Daoy (cell line): ENCODE measurements around the gene MAP3K14. TPM values are rescaled to one million over a fixed set of nuclear protein-coding genes. Genes with fewer than 3 reads are reported as not detected.

ENCODE experiments used
- DNase-seq: peaks from one replicate; pipeline ENCODE4 v3.0.0-alpha.2; 2015; ENCODE audit warnings: low read depth
- total RNA-seq: library from RNA; depleted of rRNA; stranded (reverse); fragments of >200 nt; shearing (Covaris generic); gene quantifications from 2 replicates; pipeline ENCODE4 v1.2.3, GENCODE V29; 2014

Gene MAP3K14
- total RNA-seq, 1 experiment from 2014 or later, result 11.3 TPM

- DNase-seq, result no peak
Measured at GRCh38 chr17:45283711-45284110, 33.1 kb downstream of the MAP3K14 start.

- DNase-seq, result peak; percentile 61
Measured at GRCh38 chr17:45282683-45283644, 33.9 kb downstream of the MAP3K14 start.

DNA sequence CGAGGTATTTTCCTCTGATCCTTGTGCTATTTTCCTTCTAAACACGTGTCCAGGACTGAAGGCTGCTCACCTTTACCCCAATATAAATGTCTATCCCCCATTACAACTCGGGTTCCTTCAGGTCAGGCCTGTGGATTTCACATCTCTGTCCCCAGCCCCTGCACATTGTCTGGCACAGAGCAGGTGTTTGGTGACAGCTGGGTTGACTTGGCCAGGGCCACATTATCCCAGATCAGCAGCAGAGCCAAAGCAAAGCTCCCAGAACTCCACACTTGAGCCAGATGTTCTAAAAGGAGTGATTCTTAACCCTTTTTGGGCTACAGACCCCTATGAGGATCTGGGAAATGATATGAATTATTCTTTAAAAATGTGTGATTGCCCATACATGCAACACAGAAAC is 36.9 kb downstream of the MAP3K14 start:
- no peak for DNase-seq

- no peak for DNase-seq
Measured at GRCh38 chr17:45277992-45278391, 38.8 kb downstream of the MAP3K14 start.

- peak; percentile 92 for DNase-seq
Measured at GRCh38 chr17:45277216-45277849, 39.5 kb downstream of the MAP3K14 start.

- no peak for DNase-seq
Measured at GRCh38 chr17:45276031-45276430, 40.8 kb downstream of the MAP3K14 start.

- no peak for DNase-seq
Measured at GRCh38 chr17:45274033-45274432, 42.8 kb downstream of the MAP3K14 start.

GRCh38 chr17:45273551-45273957 is 43.3 kb downstream of the MAP3K14 start:
- DNase-seq, result no peak

- DNase-seq, result no peak
Measured at GRCh38 chr17:45271603-45272002, 45.2 kb downstream of the MAP3K14 start.

DNA sequence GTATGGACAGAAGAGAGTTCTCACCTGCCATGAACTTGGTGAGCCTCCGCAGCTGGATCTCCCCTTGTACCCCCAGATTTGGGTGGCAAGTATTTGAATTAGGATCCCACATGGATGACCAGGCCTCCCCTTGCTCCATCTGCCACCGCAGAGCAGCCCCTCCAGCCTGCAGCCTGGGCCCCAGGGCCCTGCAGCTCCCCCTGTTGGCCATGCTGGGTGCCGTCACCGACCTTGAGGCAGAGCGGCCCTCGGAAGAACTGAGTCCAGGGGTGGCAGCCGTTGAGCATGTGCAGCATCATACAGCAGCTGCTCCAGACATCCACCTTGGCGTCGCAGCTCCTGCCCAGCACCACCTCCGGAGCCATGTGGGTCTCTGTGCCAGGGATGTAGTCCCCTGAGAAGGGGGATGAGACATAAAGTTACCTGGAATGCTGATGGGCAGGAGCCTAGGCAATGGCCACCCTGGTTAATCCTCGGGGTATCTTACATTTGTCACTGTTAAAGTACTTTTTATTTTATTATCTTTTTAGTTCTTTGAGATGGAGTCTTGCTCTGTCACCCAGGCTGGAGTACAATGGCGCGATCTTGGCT is 45.9 kb downstream of the MAP3K14 start:
- no peak for DNase-seq

DNA sequence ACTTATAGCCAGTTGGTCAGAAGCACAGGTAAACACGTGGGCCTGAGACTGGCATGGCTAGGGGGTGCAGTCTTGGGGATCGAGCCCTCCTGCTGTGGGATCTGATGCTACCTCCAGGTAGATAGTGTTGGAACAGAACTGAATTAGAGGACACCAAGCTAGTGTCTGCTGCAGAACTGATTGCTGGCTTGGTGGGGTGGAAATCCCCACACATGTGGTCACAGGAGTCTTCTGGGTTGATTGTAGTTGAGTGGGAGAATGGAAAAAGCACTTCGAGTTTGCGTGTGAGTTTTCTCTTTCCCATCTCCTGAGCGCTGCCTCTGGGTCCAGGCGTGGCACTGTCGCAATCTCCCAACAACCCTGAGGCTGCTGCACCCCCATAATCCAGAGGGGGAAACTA is 46.9 kb downstream of the MAP3K14 start:
- DNase-seq, result no peak

DNA sequence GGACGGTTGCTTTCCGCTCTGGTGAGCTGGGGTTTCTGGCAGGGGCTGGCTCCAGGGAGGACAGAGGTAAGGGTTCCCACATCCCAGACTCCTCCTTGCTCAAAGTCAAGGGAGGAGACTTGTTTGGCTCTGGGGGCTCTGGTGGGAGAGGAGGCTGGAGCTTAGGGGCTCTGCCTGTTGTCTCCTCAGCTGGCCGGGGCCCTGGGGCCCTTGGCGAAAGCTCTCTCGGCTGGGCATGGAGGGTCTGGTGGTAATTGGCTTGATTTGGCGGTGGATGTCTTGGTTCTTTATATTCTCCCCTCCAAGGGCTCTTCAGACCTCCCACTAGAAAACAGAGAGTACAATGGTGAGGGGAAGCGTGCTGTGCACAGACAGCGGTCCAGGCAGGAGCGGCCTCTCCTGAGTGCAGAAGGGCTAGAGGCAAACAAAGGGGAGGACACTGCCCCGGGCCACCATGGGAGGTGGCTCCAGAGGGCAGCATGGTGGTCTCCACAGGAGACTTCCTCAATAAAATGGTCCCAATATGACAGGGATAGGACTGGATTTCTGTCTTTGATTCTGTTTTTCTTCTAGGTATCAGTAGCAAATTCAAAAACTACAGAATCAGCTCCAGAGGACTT is 49.3 kb downstream of the MAP3K14 start:
- DNase-seq, result no peak

GRCh38 chr17:45266372-45266926 is 50.4 kb downstream of the MAP3K14 start:
- no peak for DNase-seq

GRCh38 chr17:45265821-45266220 is 51.0 kb downstream of the MAP3K14 start:
- DNase-seq, result peak; percentile 77

GRCh38 chr17:45264988-45265387 is 51.8 kb downstream of the MAP3K14 start:
- no peak for DNase-seq

DNA sequence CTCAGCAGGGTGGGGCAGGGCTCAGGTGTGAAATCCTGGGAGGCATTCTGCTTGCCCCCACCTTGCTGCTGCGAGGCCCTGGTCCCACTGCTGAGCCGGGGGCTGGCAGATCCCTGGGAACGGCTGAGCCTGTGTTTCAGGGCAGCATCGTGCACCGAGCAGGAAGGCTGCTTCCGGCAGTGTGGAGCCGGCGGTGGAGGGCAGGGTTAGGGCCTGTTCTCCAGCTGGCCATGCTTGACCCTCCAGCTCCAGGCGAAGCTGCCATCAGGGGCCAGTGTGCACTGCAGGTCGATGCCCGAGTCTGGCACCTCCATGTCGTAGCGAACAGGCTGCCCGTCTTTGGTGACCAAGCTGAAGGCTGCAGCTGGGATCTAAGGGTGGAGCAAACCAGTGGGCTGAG is 52.4 kb downstream of the MAP3K14 start:
- DNase-seq, result no peak

- DNase-seq, result no peak
Measured at GRCh38 chr17:45263477-45263860, 53.4 kb downstream of the MAP3K14 start.

DNA sequence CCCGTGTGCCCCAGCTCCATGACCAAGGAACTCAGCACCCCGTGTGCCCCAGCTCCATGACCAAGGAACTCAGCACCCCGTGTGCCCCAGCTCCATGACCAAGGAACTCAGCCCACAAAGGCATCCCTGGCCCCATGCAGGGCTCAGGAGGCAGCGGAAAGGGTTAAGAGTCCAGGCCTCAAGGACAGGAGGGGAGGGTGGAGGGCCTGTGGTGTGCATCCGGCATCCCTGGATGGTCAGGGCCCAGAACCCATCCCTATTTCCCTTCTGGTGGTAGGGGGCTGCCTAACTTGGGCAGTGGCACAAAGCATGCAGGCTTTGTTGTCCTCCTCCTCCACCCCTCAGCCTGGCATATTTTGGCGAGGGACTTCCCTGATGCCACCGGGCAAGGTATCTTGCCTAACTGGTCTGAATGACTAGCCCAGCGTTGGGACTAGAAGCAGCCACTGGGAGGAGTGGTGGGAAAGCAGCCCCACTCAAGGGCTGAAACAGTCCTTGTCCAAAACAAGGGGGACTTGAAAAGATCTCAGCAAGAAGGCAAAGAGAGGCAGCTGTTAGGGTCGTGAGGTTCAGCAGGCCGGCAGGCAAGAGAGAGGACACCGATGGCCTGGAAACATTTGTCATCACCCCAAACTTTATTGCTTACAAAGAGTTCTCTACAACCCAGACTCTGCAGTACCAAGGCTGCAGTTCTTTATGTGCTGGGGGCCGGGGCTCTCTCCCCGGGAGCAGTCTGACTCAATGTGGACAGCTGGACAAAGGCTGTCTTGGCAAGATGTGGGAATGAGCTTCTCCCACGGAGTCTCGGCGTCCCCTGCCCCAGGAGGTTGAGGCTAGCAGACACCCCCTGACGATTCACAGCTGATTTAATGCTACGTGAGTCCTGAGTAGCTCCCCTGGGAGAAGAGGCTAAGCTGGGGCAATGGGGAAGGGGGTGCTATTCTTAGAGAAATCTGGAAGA is 54.0 kb downstream of the MAP3K14 start:
- no peak for DNase-seq

DNA sequence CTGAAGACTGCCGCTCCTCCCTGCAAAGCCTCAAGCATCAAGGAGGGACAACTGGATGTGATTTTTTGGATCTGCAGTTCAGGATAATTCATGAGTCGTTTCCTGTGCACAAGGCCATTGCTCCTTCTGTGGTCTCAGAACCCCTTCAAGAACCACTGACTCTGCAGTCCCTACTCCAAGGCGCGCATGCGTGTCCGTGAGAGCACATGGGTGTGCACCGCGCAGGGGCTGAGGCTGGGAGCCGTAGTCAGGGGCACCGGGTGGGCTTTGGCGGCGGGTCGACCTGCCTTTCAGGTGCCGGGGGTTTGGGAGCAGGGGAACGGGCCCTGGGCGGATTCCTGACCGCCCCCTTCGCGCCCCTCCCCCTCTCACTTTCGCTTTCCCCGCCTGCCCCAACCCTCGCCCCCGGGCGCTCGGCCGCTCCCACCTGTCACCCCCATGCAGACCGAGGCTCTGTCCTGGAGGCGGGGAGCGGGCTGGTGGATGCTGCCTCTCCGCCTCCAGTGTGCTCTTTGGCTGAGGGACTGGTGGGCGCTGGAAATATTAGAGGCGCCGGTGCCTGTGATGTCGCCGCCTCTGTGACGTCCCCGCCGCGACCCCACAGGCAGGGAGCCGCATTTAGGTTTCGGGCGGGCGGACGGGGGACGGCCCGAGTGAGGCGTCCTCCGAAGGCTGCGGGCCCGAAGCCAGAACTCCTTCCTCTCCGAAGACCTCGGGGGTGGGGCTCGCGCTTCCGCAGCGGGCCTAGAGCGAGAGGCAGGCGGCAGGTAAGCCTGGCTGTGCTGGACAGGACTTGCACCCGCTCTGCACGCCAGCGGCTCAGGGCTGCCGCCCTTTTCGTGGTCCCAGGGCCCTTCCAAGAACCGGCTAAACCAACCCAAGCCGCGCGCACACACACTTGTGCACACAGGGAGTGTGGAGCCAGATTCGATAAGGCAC is 55.0 kb downstream of the MAP3K14 start, which contains the start of gene SPATA32:
SPATA32 (minus strand) TSS at position 518 of the 939 bp plus-strand sequence; CDS start at position 440, 78 bp downstream.
- no peak for DNase-seq
